Fibroblast of lung (primary cell): ENCODE measurements around the gene RHOJ.

ENCODE experiments used
- EZH2 ChIP-seq: IDR thresholded peaks from 2 replicates; pipeline ENCODE4 v1.5.1; 2012; ENCODE audit warnings: low read length, control low read depth, mild to moderate bottlenecking; ENCODE audit errors: missing control alignments
- TF ChIP-seq, protein P1 (sequence below), 2 donors: IDR thresholded peaks in 1 of 2; conservative IDR thresholded peaks in 1 of 2; 1 replicate in 1 of 2; 2 replicates in 1 of 2; pipeline ENCODE4 v1.5.1; 2011 to 2012; ENCODE audit warnings: low read length in 2 of 2, control low read depth in 1 of 2, inconsistent platforms in 1 of 2, low read depth in 1 of 2, mild to moderate bottlenecking in 1 of 2

GRCh38 chr14:63179383-63179782 is 24.9 kb upstream of the RHOJ start:
- TF ChIP-seq EZH2 = no peak
- TF ChIP-seq, protein P1, sequence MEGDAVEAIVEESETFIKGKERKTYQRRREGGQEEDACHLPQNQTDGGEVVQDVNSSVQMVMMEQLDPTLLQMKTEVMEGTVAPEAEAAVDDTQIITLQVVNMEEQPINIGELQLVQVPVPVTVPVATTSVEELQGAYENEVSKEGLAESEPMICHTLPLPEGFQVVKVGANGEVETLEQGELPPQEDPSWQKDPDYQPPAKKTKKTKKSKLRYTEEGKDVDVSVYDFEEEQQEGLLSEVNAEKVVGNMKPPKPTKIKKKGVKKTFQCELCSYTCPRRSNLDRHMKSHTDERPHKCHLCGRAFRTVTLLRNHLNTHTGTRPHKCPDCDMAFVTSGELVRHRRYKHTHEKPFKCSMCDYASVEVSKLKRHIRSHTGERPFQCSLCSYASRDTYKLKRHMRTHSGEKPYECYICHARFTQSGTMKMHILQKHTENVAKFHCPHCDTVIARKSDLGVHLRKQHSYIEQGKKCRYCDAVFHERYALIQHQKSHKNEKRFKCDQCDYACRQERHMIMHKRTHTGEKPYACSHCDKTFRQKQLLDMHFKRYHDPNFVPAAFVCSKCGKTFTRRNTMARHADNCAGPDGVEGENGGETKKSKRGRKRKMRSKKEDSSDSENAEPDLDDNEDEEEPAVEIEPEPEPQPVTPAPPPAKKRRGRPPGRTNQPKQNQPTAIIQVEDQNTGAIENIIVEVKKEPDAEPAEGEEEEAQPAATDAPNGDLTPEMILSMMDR (conservative IDR thresholded peaks at IDR 0.05 in 1 of 2, IDR thresholded peaks at IDR 0.05 in 1 of 2; ENCODE audit: low read depth in 1 of 2, low read length in 2 of 2) = no peak
